ENCODE data around the gene ASB3. TPM values are rescaled to one million over a fixed set of nuclear protein-coding genes. Genes with fewer than 3 reads are reported as not detected.

ASB3 gene
- total RNA-seq, 1 experiment from 2014 or later: 12.9 TPM

DNA sequence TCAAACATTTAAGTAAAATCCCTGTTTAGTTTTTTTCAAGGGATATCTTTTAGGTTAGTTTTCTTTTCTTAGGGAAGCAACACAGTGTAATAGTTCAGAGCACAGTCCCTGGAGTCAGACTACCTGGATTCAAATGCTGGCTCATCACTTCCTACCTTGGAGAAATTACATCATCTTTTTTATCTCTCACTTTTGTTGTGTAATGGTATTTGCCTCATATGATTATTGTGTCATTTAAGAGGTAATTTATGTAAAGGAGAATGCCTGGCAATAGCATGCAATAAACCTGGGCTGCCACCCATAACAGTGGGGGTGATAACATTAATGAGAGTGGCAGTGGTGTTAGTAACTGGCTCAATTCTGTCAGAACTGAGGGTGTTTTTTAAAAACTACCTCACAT, 26.4 kb upstream of the ASB3 start:
- H3K27me3 ChIP-seq (ENCODE audit: control insufficient read depth, insufficient read depth, low read length): no peaks in the 10 kb centered on the region
- in situ Hi-C loops (cut with HindIII; ENCODE audit: low pct_unique_long_range_greater_than_20kb, low sequenced_read_pairs): no loop called here
- POLR2A ChIA-PET: no interaction called here
- intact Hi-C loops (cut with micrococcal nuclease; ENCODE audit: unreplicated experiment): no loop called here
- no peaks in the 10 kb centered on the region for H3K4me1 ChIP-seq (ENCODE audit: control insufficient read depth, insufficient read depth, low read length)
- H3K36me3 ChIP-seq (ENCODE audit: control insufficient read depth, insufficient read depth, low read length): peaks cover 38% of the 10 kb centered on the region
- H3K9me3 ChIP-seq (ENCODE audit: control insufficient read depth, insufficient read depth, low read depth, low read length): no peaks in the 10 kb centered on the region
- no peak overlapping the region for H3K4me3 ChIP-seq (ENCODE audit: low read depth in 2 of 2, low read length in 2 of 2)
- ATAC-seq (no peak), DNase-seq (ENCODE audit: low read depth, low spot score) (no peak)
- H3K27ac ChIP-seq (ENCODE audit: low read length): no peak overlapping the region
- CTCF ChIA-PET: no interaction called here
- no peak for TF ChIP-seq SIN3A (IDR thresholded peaks at IDR 0.05; ENCODE audit: borderline replicate concordance, insufficient read depth, low read depth, low read length)
- no peak for TF ChIP-seq POLR2AphosphoS5 (IDR thresholded peaks at IDR 0.05; ENCODE audit: low read depth, low read length)
- TF ChIP-seq TCF7L2 (IDR thresholded peaks at IDR 0.05; ENCODE audit: low read depth, low read length): no peak
- TF ChIP-seq, protein P1, sequence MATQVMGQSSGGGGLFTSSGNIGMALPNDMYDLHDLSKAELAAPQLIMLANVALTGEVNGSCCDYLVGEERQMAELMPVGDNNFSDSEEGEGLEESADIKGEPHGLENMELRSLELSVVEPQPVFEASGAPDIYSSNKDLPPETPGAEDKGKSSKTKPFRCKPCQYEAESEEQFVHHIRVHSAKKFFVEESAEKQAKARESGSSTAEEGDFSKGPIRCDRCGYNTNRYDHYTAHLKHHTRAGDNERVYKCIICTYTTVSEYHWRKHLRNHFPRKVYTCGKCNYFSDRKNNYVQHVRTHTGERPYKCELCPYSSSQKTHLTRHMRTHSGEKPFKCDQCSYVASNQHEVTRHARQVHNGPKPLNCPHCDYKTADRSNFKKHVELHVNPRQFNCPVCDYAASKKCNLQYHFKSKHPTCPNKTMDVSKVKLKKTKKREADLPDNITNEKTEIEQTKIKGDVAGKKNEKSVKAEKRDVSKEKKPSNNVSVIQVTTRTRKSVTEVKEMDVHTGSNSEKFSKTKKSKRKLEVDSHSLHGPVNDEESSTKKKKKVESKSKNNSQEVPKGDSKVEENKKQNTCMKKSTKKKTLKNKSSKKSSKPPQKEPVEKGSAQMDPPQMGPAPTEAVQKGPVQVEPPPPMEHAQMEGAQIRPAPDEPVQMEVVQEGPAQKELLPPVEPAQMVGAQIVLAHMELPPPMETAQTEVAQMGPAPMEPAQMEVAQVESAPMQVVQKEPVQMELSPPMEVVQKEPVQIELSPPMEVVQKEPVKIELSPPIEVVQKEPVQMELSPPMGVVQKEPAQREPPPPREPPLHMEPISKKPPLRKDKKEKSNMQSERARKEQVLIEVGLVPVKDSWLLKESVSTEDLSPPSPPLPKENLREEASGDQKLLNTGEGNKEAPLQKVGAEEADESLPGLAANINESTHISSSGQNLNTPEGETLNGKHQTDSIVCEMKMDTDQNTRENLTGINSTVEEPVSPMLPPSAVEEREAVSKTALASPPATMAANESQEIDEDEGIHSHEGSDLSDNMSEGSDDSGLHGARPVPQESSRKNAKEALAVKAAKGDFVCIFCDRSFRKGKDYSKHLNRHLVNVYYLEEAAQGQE (IDR thresholded peaks at IDR 0.05; ENCODE audit: insufficient read depth in 1 of 2, low read depth in 2 of 2, low read length in 1 of 2): no peak
- TF ChIP-seq, protein P2, sequence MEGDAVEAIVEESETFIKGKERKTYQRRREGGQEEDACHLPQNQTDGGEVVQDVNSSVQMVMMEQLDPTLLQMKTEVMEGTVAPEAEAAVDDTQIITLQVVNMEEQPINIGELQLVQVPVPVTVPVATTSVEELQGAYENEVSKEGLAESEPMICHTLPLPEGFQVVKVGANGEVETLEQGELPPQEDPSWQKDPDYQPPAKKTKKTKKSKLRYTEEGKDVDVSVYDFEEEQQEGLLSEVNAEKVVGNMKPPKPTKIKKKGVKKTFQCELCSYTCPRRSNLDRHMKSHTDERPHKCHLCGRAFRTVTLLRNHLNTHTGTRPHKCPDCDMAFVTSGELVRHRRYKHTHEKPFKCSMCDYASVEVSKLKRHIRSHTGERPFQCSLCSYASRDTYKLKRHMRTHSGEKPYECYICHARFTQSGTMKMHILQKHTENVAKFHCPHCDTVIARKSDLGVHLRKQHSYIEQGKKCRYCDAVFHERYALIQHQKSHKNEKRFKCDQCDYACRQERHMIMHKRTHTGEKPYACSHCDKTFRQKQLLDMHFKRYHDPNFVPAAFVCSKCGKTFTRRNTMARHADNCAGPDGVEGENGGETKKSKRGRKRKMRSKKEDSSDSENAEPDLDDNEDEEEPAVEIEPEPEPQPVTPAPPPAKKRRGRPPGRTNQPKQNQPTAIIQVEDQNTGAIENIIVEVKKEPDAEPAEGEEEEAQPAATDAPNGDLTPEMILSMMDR (IDR thresholded peaks at IDR 0.05): no peak
- no TSS peak for BruUV-seq (replicated peaks)

- BruUV-seq (replicated peaks): no TSS peak
- CTCF ChIA-PET: no interaction called here
- no peak for TF ChIP-seq TCF7L2 (IDR thresholded peaks at IDR 0.05; ENCODE audit: low read depth, low read length)
- TF ChIP-seq, protein P2 (IDR thresholded peaks at IDR 0.05): no peak
- no peak for TF ChIP-seq POLR2AphosphoS5 (IDR thresholded peaks at IDR 0.05; ENCODE audit: low read depth, low read length)
- TF ChIP-seq, protein P1 (IDR thresholded peaks at IDR 0.05; ENCODE audit: insufficient read depth in 1 of 2, low read depth in 2 of 2, low read length in 1 of 2): no peak
- TF ChIP-seq SIN3A (IDR thresholded peaks at IDR 0.05; ENCODE audit: borderline replicate concordance, insufficient read depth, low read depth, low read length): no peak
- Histone ChIP-seq H3K4me3 (ENCODE audit: low read depth in 2 of 2, low read length in 2 of 2) (no peak overlapping the region), H3K9me3 (ENCODE audit: control insufficient read depth, insufficient read depth, low read depth, low read length) (no peaks in the 10 kb centered on the region), H3K27ac (ENCODE audit: low read length) (no peak overlapping the region), H3K4me1 (ENCODE audit: control insufficient read depth, insufficient read depth, low read length) (no peaks in the 10 kb centered on the region), H3K36me3 (ENCODE audit: control insufficient read depth, insufficient read depth, low read length) (peaks cover 32% of the 10 kb centered on the region), H3K27me3 (ENCODE audit: control insufficient read depth, insufficient read depth, low read length) (no peaks in the 10 kb centered on the region)
- ATAC-seq: no peak
- DNase-seq (ENCODE audit: low read depth, low spot score): no peak
- intact Hi-C loops (cut with micrococcal nuclease; ENCODE audit: unreplicated experiment): no loop called here
- in situ Hi-C loops (cut with HindIII; ENCODE audit: low pct_unique_long_range_greater_than_20kb, low sequenced_read_pairs): no loop called here
- POLR2A ChIA-PET: no interaction called here
These were observed 24.8 kb upstream of the ASB3 start for GRCh38 chr2:53811601-53812000.

Measured in Panc1 (cell line).